Measurements from ENCODE around the gene PRR15L.
A peak's percentile ranks its signal among the peaks of the same experiment; 100 is the strongest.
"Not testable (repeated sequence)": the region's sequence is repeated elsewhere in the genome, so short reads cannot be mapped to it uniquely, and the experiment has no call there.

PRR15L gene

DNA sequence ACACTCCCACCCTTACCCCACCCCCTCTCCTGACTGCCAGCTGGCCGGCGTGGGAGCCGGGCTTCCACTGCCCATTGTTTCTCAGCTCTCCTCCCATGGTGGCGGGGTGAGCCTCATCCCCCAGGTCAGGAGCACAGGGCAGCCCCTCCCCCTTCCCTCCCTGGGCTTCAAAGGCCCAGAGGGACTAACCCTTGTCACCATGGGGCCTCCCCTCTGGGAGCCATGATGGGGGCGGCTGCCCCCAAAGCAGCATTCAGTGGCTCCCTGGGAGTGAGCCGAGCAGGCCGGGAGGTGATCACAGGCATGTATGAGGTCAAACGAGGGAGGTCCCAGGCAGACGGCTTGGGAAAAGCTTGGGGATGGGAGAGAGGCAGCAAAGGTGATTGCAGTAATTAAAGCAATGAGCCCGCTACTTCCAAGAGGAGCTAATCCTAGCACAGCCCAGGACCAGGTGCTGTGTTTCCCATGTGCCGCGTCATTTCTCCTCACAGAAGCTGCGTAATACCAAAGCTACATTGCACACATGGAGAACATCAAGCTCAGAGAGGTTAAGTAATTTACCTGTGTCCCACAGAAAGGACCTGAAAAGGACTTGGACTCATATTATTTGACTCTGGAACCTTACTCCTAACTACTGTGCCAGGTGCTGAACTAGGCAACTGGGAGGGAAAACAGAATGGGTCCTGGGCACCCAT lies 37.7 kb upstream of the PRR15L start:
- Mint-ChIP-seq H3K4me1 (ENCODE audit: low read depth in 2 of 2) (no peaks in the 10 kb centered on the region), H3K4me3 (no peak overlapping the region), H3K27ac (no peak overlapping the region), H3K27me3 (peaks cover 13 to 48% of the 10 kb centered on the region in 2 donors), H3K9me3 (no peaks in the 10 kb centered on the region), H3K36me3 (ENCODE audit: insufficient read depth) (no peaks in the 10 kb centered on the region)
- no peak for ATAC-seq (replicated peaks)
- DNase-seq = no peak

DNA sequence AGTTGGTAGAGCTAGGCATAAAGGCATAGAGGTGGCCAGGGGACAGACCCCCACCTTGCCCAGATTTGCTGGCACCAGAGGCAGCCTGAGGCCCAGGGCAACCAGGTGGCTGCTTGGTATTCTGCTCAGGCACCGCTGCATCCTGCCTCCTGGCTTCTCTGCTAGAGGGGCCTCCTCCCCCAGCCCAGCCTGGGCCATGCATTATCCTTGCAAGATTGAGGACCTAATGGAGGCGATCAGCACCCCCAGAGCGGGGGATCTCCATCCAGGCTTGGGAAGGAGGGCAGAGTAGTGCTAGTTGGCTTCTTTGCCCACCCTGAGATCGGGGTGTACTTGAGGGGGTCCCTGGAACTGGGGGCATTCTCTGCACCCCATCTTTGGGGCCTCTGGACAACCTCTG lies 37.0 kb upstream of the PRR15L start:
- Mint-ChIP-seq H3K9me3 (no peaks in the 10 kb centered on the region), H3K4me3 (no peak overlapping the region), H3K4me1 (ENCODE audit: low read depth in 2 of 2) (peaks cover 0 to 2% of the 10 kb centered on the region in 2 donors), H3K27me3 (peaks cover 13 to 43% of the 10 kb centered on the region in 2 donors), H3K27ac (no peak overlapping the region), H3K36me3 (ENCODE audit: insufficient read depth) (no peaks in the 10 kb centered on the region)
- ATAC-seq (replicated peaks) (no peak), DNase-seq (no peak)

DNA sequence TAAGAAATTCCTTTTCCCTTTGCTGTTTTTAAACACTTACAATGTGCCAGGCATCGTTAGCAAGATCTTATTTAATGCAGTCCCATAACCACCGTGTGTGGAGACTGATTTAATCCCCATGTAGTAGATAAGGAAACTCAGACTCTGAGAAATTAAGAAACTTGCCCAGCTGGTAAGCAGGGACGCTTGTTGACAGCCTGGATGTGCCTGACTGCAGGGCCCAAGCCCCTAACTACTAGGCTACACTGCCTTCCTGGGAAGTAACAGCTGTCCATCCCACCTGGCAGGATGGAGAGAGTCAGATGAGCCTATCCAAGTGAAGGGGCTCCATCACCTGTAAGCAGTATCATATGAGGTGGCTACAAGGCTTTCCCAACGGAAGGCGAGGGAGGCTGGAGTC lies 36.3 kb upstream of the PRR15L start:
- ATAC-seq (replicated peaks) (no peak), DNase-seq (no peak)
- no peaks in the 10 kb centered on the region for H3K36me3 Mint-ChIP-seq (ENCODE audit: insufficient read depth)
- H3K9me3 Mint-ChIP-seq = no peaks in the 10 kb centered on the region
- H3K27ac Mint-ChIP-seq = no peak overlapping the region
- H3K27me3 Mint-ChIP-seq = peaks cover 13 to 39% of the 10 kb centered on the region in 2 donors
- no peak overlapping the region for H3K4me3 Mint-ChIP-seq
- H3K4me1 Mint-ChIP-seq (ENCODE audit: low read depth in 2 of 2) = peaks cover 0 to 6% of the 10 kb centered on the region in 2 donors

DNA sequence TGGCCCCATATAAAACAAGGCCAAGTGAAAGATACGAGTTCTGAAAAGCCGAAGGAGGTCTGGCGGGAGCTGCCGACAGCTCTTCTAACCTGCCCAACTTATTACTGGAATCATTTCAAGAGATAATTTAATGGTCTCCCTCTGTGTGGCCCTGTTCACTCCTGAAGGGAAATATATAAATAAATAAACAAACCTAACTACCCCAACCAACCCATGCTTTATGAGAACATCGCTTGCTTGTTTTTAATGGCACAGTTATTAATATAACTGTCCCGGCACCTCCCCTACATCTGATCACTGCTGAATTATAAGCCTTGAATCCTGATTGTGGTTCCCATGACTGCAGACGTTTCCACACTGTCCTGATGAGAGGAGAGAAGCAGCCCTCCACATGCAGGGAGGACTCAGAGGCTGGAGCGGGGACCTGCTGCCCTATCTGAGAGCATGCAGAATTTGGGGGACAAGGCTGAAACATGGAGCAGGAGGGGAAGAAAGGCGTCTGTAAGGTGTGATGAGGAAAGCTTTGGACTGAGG lies 35.4 kb upstream of the PRR15L start:
- Mint-ChIP-seq H3K27ac (no peak overlapping the region), H3K36me3 (ENCODE audit: insufficient read depth) (no peaks in the 10 kb centered on the region), H3K9me3 (no peaks in the 10 kb centered on the region), H3K27me3 (peaks cover 13 to 39% of the 10 kb centered on the region in 2 donors), H3K4me3 (no peak overlapping the region), H3K4me1 (ENCODE audit: low read depth in 2 of 2) (peaks cover 0 to 6% of the 10 kb centered on the region in 2 donors)
- ATAC-seq (replicated peaks) (no peak), DNase-seq (no peak)

DNA sequence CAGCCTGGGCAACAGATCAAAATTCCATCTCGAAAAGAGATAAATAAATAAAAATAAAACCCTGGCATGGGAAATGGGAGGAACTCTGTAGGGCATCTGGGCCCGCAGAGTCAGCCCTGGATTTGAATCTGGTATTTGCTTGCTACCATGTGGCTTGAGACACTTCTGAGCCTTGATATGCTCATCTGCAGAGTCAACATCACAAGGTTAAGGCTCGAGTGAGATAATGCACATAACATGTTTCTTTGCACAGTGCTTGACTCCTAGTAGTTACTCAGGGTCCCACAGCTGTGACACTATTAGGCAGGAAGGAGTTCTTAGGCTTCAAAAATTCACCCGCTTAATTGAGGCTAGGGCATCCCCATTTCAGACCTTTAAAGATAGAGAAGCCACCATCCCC lies 34.5 kb upstream of the PRR15L start:
- peaks cover 0 to 6% of the 10 kb centered on the region in 2 donors for H3K4me1 Mint-ChIP-seq (ENCODE audit: low read depth in 2 of 2)
- ATAC-seq (replicated peaks) (no peak), DNase-seq (no peak)
- no peaks in the 10 kb centered on the region for H3K36me3 Mint-ChIP-seq (ENCODE audit: insufficient read depth)
- H3K9me3 Mint-ChIP-seq = no peaks in the 10 kb centered on the region
- H3K27ac Mint-ChIP-seq = no peak overlapping the region
- H3K4me3 Mint-ChIP-seq = no peak overlapping the region
- peaks cover 13 to 39% of the 10 kb centered on the region in 2 donors for H3K27me3 Mint-ChIP-seq

DNA sequence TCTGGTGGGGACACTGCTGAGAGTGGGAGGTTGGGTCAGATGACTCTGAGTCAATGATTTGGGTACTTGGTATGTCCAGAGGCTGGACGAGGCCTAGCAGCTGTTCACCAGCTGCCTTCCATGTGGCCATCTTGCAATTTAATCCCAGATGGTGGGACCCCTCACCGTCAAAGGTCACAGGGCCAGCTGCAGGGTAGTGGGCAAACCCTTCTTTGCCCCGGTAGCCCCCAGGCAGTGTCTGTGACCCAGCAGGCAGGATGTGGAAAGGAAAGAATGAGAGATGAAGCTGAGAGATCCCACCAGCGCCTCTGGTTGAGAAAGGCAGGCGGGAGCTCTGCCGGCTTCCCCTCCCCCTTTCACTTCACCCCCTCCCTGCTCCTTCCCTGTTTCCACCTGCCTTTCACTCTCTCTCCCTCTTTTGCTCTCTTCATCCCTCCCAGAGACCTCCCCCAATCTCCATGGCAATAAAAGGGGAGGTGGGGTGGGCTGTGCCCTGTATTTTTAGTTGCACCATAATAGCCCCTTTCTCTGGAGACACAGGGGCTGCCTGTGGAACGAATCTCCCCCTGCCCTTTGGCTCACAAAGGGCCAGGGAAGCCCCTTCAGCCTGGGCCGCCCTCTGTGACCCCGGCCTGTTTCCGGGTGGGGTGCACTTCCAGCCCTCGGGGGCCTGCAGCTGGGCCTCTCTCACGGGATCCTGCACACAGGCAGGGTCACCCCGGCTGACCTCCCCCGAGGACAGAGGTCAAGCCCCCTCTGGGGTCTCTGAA lies 33.5 kb upstream of the PRR15L start:
- Mint-ChIP-seq H3K9me3 (no peaks in the 10 kb centered on the region), H3K4me1 (ENCODE audit: low read depth in 2 of 2) (peaks cover 0 to 6% of the 10 kb centered on the region in 2 donors), H3K4me3 (no peak overlapping the region), H3K27me3 (peaks cover 7 to 32% of the 10 kb centered on the region in 2 donors), H3K36me3 (ENCODE audit: insufficient read depth) (no peaks in the 10 kb centered on the region), H3K27ac (no peak overlapping the region)
- ATAC-seq (replicated peaks) (no peak), DNase-seq (no peak)

DNA sequence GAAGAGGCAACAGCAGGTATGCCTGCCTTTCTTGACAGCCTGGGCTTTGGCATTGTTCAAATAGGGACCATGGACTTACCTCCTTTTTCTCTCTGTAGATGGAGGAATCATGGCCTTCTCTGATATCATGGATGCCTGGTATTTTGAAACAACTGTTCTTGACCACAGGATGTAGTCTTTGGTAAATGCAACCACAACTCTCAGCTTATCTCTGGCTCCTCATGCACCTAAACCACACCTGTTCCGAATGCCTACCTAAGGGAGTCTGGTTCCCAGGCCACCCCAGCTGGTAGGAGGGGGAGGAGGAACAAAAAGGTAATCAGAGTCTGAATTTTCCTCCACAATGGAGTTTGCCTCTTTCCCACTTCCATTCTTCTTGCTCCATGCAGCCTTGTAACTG lies 32.0 kb upstream of the PRR15L start:
- Mint-ChIP-seq H3K27me3 (peaks cover 6 to 19% of the 10 kb centered on the region in 2 donors), H3K4me3 (no peak overlapping the region), H3K27ac (peak overlapping the region; percentile 57 to 67), H3K36me3 (ENCODE audit: insufficient read depth) (peaks cover 3% of the 10 kb centered on the region), H3K4me1 (ENCODE audit: low read depth in 2 of 2) (peaks cover 0 to 6% of the 10 kb centered on the region in 2 donors), H3K9me3 (no peaks in the 10 kb centered on the region)
- ATAC-seq (replicated peaks) = no peak
- DNase-seq = no peak

DNA sequence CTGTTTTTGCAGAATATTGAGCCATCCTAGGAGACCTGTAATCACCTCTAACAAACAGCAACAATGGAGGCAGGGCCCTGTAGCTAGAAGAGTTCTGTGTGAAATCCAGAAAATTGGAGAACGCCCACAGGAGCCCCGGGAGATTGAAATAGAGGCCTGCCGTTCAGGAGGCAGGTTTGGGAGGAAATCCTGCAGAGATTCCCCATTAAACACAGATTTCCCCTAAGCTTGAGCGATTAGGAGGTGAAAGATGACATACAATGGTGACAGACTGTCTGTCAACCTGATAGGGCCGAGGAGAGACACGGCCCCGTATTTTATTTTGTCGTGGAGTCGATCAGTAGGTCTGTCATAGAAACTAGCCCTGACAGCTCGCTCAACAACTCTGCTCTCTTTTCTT lies 31.5 kb upstream of the PRR15L start:
- DNase-seq = no peak
- H3K4me1 Mint-ChIP-seq (ENCODE audit: low read depth in 2 of 2) = peaks cover 0 to 6% of the 10 kb centered on the region in 2 donors

DNA sequence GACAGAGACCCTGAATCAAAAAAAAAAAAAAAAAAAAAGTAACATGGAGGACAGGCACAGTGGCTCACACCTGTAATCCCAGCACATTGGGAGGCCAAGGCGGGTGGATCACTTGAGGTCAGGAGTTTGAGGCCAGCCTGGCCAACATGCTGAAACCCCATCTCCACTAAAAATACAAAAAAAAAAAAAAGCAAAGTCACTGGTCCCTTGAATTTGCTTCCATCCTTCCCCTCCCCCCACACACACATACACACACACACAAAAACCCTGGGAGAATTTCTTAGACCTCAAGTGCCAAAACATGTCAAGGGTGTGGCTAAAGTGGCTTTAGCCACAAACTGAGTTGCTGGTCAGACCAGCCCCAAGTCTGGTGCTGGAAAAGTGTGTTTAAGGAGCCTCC lies 30.8 kb upstream of the PRR15L start:
- H3K9me3 Mint-ChIP-seq; H3K36me3 Mint-ChIP-seq (ENCODE audit: insufficient read depth); ATAC-seq (replicated peaks); H3K27ac Mint-ChIP-seq; H3K4me3 Mint-ChIP-seq; H3K27me3 Mint-ChIP-seq; DNase-seq; H3K4me1 Mint-ChIP-seq (ENCODE audit: low read depth in 2 of 2): not testable (repeated sequence)

More for the DNA sequence above, 31.5 kb upstream of the PRR15L start:
- ATAC-seq (replicated peaks) = no peak
- H3K9me3 Mint-ChIP-seq = no peaks in the 10 kb centered on the region
- H3K27ac Mint-ChIP-seq = peak overlapping the region; percentile 57 to 67
- peaks cover 5 to 14% of the 10 kb centered on the region in 2 donors for H3K27me3 Mint-ChIP-seq
- no peak overlapping the region for H3K4me3 Mint-ChIP-seq
- peaks cover 3% of the 10 kb centered on the region for H3K36me3 Mint-ChIP-seq (ENCODE audit: insufficient read depth)

DNA sequence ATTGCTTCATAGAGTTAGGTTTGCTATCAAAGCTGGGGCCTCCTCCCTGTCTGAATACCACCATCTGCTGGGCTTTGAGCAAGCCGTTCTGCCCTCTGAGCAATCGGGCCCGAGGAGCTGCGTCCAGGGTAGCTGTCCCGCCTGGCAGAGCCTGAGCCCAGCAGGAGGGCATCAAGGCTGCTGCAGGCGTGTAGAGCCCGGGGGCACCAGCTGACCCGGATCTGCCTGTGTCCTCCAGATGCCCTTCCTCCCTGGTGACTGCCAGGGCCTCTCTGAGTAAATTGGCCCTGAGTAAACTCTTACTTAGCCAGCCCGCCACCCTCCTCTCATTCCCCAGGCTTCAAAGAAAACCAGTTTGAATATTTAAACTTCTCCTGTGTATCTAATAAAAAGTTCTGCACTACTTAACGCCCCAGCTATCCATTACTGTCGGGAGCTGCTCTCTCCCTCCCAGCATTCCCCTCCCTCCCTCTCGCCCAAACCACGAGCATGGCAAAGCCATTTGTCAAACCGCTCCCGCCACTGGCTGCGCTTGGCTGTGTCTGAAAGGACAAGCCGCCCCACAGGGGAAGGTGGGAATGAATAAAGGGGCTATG lies 29.7 kb upstream of the PRR15L start:
- Mint-ChIP-seq H3K36me3 (ENCODE audit: insufficient read depth) (peaks cover 3% of the 10 kb centered on the region), H3K4me1 (ENCODE audit: low read depth in 2 of 2) (peaks cover 5 to 13% of the 10 kb centered on the region in 2 donors), H3K27ac (no peak overlapping the region), H3K9me3 (no peaks in the 10 kb centered on the region), H3K27me3 (no peaks in the 10 kb centered on the region), H3K4me3 (no peak overlapping the region)
- DNase-seq (no peak), ATAC-seq (replicated peaks) (no peak)

DNA sequence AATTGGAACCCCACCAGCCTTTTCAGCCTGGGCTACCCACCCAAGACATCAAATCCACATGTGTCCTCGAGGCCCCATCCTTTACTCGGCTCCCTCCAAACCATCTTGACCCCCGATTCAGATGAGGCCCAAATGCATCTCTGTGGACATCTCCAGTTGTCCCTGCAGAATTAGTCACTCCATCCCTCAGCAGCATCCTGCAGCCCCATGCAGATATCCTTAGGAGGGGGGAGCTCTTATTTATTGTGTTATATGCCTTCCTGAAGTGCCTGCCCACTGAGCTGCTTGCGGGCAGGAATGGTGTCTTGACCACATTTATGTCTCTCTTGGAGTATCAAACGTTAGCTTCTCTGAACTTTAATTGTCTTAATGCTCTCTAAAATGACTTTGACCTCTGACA lies 28.8 kb upstream of the PRR15L start:
- no peak overlapping the region for H3K27ac Mint-ChIP-seq
- ATAC-seq (replicated peaks) (no peak), DNase-seq (no peak)
- peaks cover 3% of the 10 kb centered on the region for H3K36me3 Mint-ChIP-seq (ENCODE audit: insufficient read depth)
- no peak overlapping the region for H3K4me3 Mint-ChIP-seq
- no peaks in the 10 kb centered on the region for H3K27me3 Mint-ChIP-seq
- H3K9me3 Mint-ChIP-seq = no peaks in the 10 kb centered on the region
- peaks cover 10 to 18% of the 10 kb centered on the region in 2 donors for H3K4me1 Mint-ChIP-seq (ENCODE audit: low read depth in 2 of 2)

DNA sequence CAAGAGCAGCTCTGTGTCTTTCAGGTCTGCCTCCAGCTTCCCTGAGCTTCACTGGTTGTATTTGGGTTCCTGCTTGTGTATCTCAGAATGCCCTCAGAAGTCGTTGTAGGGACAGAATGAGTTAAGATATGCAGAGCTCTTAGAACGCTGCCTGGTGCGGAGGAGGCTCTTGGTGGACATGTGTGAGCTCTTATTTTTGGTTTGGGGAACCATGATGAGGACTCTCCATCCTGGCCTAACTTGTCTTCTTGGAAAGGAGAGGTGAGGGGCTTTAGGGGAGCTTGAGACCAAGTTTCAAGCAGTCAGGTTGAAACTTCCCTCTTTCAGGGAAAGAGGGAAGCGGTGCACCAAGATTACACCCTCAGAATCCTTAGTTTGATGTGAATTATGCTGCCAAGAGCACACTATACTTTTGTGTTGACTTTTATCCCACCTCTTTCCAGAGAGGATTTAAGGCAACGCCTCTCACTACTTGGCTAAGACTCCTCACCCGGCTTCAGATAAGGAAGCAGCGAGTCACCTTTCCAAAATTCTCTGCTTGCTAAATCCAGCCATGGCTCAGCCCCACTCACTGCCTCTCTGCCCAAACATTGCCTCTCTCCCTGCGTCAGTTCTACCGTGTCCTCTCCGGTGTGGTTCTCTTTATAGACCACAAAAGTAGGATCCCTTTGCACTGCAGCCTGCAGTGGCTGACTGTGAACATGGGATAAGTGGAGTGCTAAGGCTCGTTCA lies 26.0 kb upstream of the PRR15L start:
- Mint-ChIP-seq H3K9me3 (no peaks in the 10 kb centered on the region), H3K36me3 (ENCODE audit: insufficient read depth) (peaks cover 17% of the 10 kb centered on the region), H3K4me1 (ENCODE audit: low read depth in 2 of 2) (peaks cover 12 to 22% of the 10 kb centered on the region in 2 donors), H3K27me3 (no peaks in the 10 kb centered on the region), H3K4me3 (no peak overlapping the region), H3K27ac (no peak overlapping the region)
- ATAC-seq (replicated peaks) = no peak
- DNase-seq = no peak
